H54 (cell line): Measurements from ENCODE around the gene XYLB.

Experiments
- DNase-seq: peaks from one replicate; pipeline ENCODE4 v3.0.0; 2011; ENCODE audit warnings: low spot score, mixed read lengths; ENCODE audit not compliant: insufficient read length
- FAIRE-seq: peaks from 3 replicates; lab custom pipeline; 2011; peaks lifted over from hg19 to GRCh38; lab: Jason Lieb, UNC
- POLR2A ChIP-seq: IDR thresholded peaks from 2 replicates; pipeline ENCODE4 v1.6.1; 2011; ENCODE audit warnings: low read depth, mild to moderate bottlenecking, low read length

Gene XYLB

GRCh38 chr3:38454178-38454883 lies 107.7 kb downstream of the XYLB start:
- DNase-seq (peak; percentile 50), FAIRE-seq (no peak)
- no peak for TF ChIP-seq POLR2A

- TF ChIP-seq POLR2A = no peak
- peak; percentile 75 for DNase-seq
- FAIRE-seq = no peak
Measured at GRCh38 chr3:38454884-38455638, 108.5 kb downstream of the XYLB start.

- no peak for FAIRE-seq
- TF ChIP-seq POLR2A = no peak
- no peak for DNase-seq
Measured at GRCh38 chr3:38455639-38456430, 109.2 kb downstream of the XYLB start.

- no peak for FAIRE-seq
- TF ChIP-seq POLR2A = no peak
- DNase-seq = no peak
Measured at GRCh38 chr3:38457111-38458003, 110.8 kb downstream of the XYLB start.

- no peak for TF ChIP-seq POLR2A
- FAIRE-seq = peak; percentile 83
- peak; percentile 88 for DNase-seq
Measured at GRCh38 chr3:38458796-38459498, 112.4 kb downstream of the XYLB start.

- no peak for TF ChIP-seq POLR2A
- FAIRE-seq (no peak), DNase-seq (no peak)
Measured at GRCh38 chr3:38459499-38460048, 113.0 kb downstream of the XYLB start.

- FAIRE-seq = no peak
- no peak for DNase-seq
- no peak for TF ChIP-seq POLR2A
Measured at GRCh38 chr3:38460377-38461270, 114.0 kb downstream of the XYLB start.
